ENCODE data around the gene ANKRD37. TPM values are rescaled to one million over a fixed set of nuclear protein-coding genes. Genes with fewer than 3 reads are reported as not detected.

ANKRD37 gene
- total RNA-seq, 1 experiment from 2014 or later: 5.5 TPM

DNA sequence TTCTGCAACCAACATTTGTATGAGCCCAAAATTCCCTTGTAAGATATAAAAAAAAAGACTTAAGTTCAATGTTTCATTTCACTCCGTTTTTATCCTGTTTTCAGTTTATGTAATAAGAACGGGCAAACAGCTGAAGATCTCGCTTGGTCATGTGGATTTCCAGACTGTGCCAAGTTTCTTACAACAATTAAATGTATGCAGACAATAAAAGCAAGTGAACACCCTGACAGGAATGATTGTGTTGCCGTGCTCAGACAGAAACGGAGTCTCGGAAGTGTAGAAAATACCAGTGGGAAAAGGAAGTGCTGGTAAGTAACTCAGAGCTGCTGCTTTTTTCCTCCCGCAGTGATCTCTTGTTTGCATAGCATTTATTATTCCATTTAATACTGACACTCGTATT is 2.8 kb downstream of the ANKRD37 start:
- intact Hi-C loops (cut with micrococcal nuclease): loop anchor here (5.0 kb wide), 1 partner anchor 198 kb away; no protein-coding TSS in a partner anchor
- no peak overlapping the region for H3K27ac Mint-ChIP-seq (ENCODE audit: low read depth, unreplicated experiment)
- DNase-seq (ENCODE audit: unreplicated experiment): no peak

DNA sequence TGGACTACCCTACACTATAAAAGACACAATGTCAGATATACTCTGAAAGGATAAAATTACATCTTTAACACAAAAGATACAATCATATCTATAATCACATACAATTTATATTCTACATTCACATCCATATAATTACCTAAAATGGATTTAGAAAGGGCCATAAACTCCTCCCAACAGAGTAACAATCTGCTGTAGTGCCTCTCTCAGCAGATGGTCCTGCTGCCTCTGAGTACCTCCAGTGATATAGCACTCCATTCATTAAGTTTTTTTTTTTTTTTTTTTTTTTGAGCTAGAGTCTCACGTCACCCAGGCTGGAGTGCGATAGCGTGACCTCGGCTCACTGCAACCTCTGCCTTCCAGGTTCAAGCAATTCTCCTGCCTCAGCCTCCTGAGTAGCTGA is 7.4 kb downstream of the ANKRD37 start:
- H3K9me3 Mint-ChIP-seq (ENCODE audit: unreplicated experiment): no peaks in the 10 kb centered on the region
- ChIA-PET CTCF (interaction anchor here (0.9 kb wide), 1 partner anchor 194 kb away, joined by 5 read pairs; no protein-coding TSS in a partner anchor), POLR2A (interaction anchor here (0.7 kb wide), 1 partner anchor 21 kb away, joined by 4 read pairs; no protein-coding TSS in a partner anchor)
- H3K27me3 Mint-ChIP-seq (ENCODE audit: insufficient read depth, unreplicated experiment): no peaks in the 10 kb centered on the region
- no peak overlapping the region for H3K27ac Mint-ChIP-seq (ENCODE audit: low read depth, unreplicated experiment)
- intact Hi-C loops (cut with micrococcal nuclease): no loop called here
- BruUV-seq (replicated peaks): no TSS peak
- peaks cover 76% of the 10 kb centered on the region for H3K36me3 Mint-ChIP-seq (ENCODE audit: insufficient read depth, unreplicated experiment)
- no peaks in the 10 kb centered on the region for H3K4me1 Mint-ChIP-seq (ENCODE audit: insufficient read depth, unreplicated experiment)
- H3K4me3 Mint-ChIP-seq (ENCODE audit: unreplicated experiment): no peak overlapping the region
- no peak for DNase-seq (ENCODE audit: unreplicated experiment)
- TF ChIP-seq, protein P1, sequence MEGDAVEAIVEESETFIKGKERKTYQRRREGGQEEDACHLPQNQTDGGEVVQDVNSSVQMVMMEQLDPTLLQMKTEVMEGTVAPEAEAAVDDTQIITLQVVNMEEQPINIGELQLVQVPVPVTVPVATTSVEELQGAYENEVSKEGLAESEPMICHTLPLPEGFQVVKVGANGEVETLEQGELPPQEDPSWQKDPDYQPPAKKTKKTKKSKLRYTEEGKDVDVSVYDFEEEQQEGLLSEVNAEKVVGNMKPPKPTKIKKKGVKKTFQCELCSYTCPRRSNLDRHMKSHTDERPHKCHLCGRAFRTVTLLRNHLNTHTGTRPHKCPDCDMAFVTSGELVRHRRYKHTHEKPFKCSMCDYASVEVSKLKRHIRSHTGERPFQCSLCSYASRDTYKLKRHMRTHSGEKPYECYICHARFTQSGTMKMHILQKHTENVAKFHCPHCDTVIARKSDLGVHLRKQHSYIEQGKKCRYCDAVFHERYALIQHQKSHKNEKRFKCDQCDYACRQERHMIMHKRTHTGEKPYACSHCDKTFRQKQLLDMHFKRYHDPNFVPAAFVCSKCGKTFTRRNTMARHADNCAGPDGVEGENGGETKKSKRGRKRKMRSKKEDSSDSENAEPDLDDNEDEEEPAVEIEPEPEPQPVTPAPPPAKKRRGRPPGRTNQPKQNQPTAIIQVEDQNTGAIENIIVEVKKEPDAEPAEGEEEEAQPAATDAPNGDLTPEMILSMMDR (IDR thresholded peaks at IDR 0.05; ENCODE audit: unreplicated experiment): no peak

More for the DNA sequence above, 2.8 kb downstream of the ANKRD37 start:
- H3K36me3 Mint-ChIP-seq (ENCODE audit: insufficient read depth, unreplicated experiment): peaks cover 67% of the 10 kb centered on the region
- peaks cover 4% of the 10 kb centered on the region for H3K4me1 Mint-ChIP-seq (ENCODE audit: insufficient read depth, unreplicated experiment)
- BruUV-seq (replicated peaks): no TSS peak
- POLR2A ChIA-PET: interaction anchor here (1.0 to 6.7 kb wide), 2 partner anchors 22 to 26 kb away, joined by 3 to 81 read pairs; partner anchors contain the start of gene UFSP2
- CTCF ChIA-PET: no interaction called here
- TF ChIP-seq, protein P1 (IDR thresholded peaks at IDR 0.05; ENCODE audit: unreplicated experiment): no peak
- no peak overlapping the region for H3K4me3 Mint-ChIP-seq (ENCODE audit: unreplicated experiment)
- H3K27me3 Mint-ChIP-seq (ENCODE audit: insufficient read depth, unreplicated experiment): no peaks in the 10 kb centered on the region
- H3K9me3 Mint-ChIP-seq (ENCODE audit: unreplicated experiment): no peaks in the 10 kb centered on the region

DNA sequence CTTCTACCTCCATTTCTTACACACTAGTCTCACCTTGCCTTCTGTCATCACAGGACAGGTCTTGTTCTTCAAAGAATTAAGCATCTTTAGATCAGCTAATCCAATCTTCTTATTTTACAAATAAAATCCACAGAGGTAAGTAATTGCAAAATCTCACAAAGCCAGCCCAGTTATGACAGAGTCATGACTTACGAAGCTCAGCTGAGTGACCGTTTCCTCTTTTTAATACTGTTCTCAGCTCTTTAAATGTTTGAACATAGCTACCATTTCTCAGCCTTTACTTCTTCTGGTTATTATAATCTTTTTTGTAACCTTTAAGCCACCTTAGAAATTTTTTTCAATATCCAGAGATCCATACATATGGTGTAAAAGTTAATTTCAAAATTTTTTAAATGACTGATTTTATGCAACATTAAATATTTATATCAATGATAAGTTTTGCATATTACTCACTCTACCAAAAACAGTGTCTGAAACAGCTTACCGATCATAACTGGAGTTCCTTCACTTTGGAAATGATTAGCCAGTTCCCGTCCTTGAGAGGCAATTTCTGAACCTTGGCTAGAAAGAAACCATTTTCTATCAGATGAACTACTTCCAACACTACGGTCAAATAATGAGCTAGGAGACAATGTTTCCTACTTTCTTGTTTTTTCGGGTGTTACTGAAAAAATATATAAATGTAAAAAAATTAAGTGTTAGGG is 8.8 kb downstream of the ANKRD37 start:
- ChIA-PET POLR2A (interaction anchor here (1.0 to 2.7 kb wide), 2 partner anchors 9 to 20 kb away, joined by 3 to 10 read pairs; partner anchors contain the start of genes ANKRD37, LRP2BP and UFSP2), CTCF (interaction anchor here (0.6 to 1.2 kb wide), 3 partner anchors 9 to 890 kb away, joined by 3 to 4 read pairs (median 4); partner anchors contain the start of gene ANKRD37)
- H3K9me3 Mint-ChIP-seq (ENCODE audit: unreplicated experiment): no peaks in the 10 kb centered on the region
- no peak overlapping the region for H3K27ac Mint-ChIP-seq (ENCODE audit: low read depth, unreplicated experiment)
- no peak overlapping the region for H3K4me3 Mint-ChIP-seq (ENCODE audit: unreplicated experiment)
- TF ChIP-seq, protein P1 (IDR thresholded peaks at IDR 0.05; ENCODE audit: unreplicated experiment): no peak
- BruUV-seq (replicated peaks): no TSS peak
- H3K27me3 Mint-ChIP-seq (ENCODE audit: insufficient read depth, unreplicated experiment): no peaks in the 10 kb centered on the region
- no peaks in the 10 kb centered on the region for H3K4me1 Mint-ChIP-seq (ENCODE audit: insufficient read depth, unreplicated experiment)
- no peak for DNase-seq (ENCODE audit: unreplicated experiment)
- intact Hi-C loops (cut with micrococcal nuclease): no loop called here
- peaks cover 63% of the 10 kb centered on the region for H3K36me3 Mint-ChIP-seq (ENCODE audit: insufficient read depth, unreplicated experiment)

DNA sequence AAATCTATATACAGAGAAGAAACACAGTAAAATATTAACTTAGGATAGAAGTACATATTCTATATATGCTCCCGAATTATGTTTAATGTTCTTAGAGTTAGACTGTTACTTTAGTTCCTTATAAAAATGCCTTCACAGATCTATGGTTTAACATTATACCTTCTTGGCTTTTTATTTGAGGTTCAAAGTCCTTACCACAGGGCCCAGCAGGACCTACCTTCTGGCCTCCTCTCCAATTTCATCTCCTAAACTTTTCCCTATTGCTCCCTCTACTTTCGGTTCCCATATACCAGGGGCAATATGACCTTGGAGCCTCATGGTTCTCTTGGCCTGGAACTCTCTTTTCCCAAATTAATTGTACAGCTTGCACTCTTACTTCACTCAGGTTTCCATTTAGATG is 11.8 kb downstream of the ANKRD37 start:
- Mint-ChIP-seq H3K9me3 (ENCODE audit: unreplicated experiment) (no peaks in the 10 kb centered on the region), H3K27ac (ENCODE audit: low read depth, unreplicated experiment) (no peak overlapping the region), H3K27me3 (ENCODE audit: insufficient read depth, unreplicated experiment) (no peaks in the 10 kb centered on the region), H3K4me1 (ENCODE audit: insufficient read depth, unreplicated experiment) (no peaks in the 10 kb centered on the region), H3K4me3 (ENCODE audit: unreplicated experiment) (no peak overlapping the region), H3K36me3 (ENCODE audit: insufficient read depth, unreplicated experiment) (peaks cover 50% of the 10 kb centered on the region)
- CTCF ChIA-PET: interaction anchor here (0.7 kb wide), 1 partner anchor 239 kb away, joined by 3 read pairs; no protein-coding TSS in a partner anchor
- DNase-seq (ENCODE audit: unreplicated experiment): no peak
- TF ChIP-seq, protein P1 (IDR thresholded peaks at IDR 0.05; ENCODE audit: unreplicated experiment): no peak
- intact Hi-C loops (cut with micrococcal nuclease): no loop called here
- POLR2A ChIA-PET: interaction anchor here (0.6 kb wide), 1 partner anchor 12 kb away, joined by 3 read pairs; the partner anchor contains the start of gene ANKRD37
- no TSS peak for BruUV-seq (replicated peaks)
